ENCODE data around the gene IL20. TPM values are rescaled to one million over a fixed set of nuclear protein-coding genes. Genes with fewer than 3 reads are reported as not detected.

IL20 gene, protein sequence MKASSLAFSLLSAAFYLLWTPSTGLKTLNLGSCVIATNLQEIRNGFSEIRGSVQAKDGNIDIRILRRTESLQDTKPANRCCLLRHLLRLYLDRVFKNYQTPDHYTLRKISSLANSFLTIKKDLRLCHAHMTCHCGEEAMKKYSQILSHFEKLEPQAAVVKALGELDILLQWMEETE
- not detected for total RNA-seq
- polyA plus RNA-seq = not detected

DNA sequence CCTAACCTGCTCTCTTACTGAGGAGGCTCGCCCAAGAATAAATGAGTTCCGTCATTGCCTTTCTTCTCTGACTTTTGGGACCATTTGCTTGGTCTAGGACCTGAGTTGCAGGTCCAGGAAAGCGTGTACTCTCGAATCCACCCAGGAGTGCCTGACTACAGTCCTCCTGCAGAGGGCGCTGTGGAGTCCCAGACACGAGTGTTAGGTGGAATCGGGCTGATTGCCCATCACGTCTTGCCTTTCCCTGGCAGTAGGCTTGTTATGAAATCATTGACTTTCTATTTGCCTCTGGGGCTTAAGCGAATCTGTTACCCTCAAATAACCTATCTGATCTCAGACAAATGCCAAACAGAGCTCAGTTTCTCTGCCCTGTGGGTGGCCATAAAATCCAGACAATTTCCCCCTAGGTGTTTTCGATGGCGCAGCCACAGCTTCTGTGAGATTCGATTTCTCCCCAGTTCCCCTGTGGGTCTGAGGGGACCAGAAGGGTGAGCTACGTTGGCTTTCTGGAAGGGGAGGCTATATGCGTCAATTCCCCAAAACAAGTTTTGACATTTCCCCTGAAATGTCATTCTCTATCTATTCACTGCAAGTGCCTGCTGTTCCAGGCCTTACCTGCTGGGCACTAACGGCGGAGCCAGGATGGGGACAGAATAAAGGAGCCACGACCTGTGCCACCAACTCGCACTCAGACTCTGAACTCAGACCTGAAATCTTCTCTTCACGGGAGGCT lies at the start of gene IL20:
Gene IL20, plus strand, starts transcription at position 685 of the 733 bp plus-strand sequence. CDS start 230 bp downstream, outside the sequence.
- H3K27me3 ChIP-seq = no peaks in the 10 kb centered on the region
- H3K4me1 ChIP-seq = peaks cover 0 to 13% (median 4%) of the 10 kb centered on the region in 4 donors
- peak within 1 kb of the TSS in 2 of 4 donors; percentile 35 to 43 for H3K27ac ChIP-seq
- no peaks in the 10 kb centered on the region for H3K36me3 ChIP-seq
- DNase-seq = peak; percentile 78
- H3K9me3 ChIP-seq = no peaks in the 10 kb centered on the region
- WGBS, 2 donors = 48 to 53% methylated on average over 19 of the region's 19 CpGs
- H3K4me3 ChIP-seq = no peak within 1 kb of the TSS
- intact Hi-C loops (cut with DNase I) = no loop called here
- TF ChIP-seq, protein P1, sequence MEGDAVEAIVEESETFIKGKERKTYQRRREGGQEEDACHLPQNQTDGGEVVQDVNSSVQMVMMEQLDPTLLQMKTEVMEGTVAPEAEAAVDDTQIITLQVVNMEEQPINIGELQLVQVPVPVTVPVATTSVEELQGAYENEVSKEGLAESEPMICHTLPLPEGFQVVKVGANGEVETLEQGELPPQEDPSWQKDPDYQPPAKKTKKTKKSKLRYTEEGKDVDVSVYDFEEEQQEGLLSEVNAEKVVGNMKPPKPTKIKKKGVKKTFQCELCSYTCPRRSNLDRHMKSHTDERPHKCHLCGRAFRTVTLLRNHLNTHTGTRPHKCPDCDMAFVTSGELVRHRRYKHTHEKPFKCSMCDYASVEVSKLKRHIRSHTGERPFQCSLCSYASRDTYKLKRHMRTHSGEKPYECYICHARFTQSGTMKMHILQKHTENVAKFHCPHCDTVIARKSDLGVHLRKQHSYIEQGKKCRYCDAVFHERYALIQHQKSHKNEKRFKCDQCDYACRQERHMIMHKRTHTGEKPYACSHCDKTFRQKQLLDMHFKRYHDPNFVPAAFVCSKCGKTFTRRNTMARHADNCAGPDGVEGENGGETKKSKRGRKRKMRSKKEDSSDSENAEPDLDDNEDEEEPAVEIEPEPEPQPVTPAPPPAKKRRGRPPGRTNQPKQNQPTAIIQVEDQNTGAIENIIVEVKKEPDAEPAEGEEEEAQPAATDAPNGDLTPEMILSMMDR (IDR thresholded peaks at IDR 0.05) = peak in 3 of 4 experiments; percentile 48 to 54 (median 51)
- TF ChIP-seq POLR2A (IDR thresholded peaks at IDR 0.05) = no peak
- TF ChIP-seq POLR2AphosphoS5 (IDR thresholded peaks at IDR 0.05) = no peak
- no peak for TF ChIP-seq EP300 (IDR thresholded peaks at IDR 0.05)

DNA sequence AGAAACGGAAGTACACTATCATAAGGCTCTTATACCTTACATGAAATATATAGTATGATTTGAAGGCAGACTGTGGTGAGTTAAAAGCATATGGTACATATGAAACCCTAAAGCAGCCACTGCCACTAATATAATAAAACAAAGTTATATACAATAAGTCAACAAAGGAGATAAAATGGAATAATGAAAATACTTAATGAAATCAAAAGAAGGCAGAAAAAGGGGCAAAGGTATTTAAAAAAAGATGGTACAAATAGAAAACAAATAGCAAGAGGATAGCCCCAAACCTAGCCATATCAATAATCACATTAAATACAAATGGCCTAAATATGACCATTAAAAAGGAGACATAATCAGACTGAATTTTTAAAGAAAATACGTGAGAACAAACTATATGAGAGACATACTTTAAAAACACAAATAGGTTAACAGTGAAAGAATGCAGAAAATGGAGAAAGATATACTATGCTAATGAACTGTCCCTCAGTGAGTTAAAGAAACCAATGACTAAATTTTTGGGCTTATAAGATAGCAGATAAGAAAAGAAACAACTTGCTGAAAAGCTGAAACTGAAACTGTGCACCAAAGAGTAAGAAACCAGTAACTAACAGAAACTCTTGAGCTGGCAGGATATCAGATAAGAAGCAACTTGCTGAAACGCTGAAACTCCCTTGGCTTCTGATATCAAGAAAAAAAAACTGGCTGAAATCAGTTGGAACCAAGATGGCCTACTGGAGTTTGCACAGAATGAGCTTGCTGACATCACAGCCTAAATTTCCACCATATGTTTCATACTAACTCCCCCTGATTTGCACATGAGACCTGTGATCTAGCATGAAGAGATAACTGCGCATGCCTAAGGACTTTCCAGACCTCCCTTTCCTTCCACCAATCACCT lies 48.8 kb upstream of the IL20 start:
- Histone ChIP-seq H3K4me1 (no peaks in the 10 kb centered on the region), H3K9me3 (peaks cover 0 to 2% (median 0%) of the 10 kb centered on the region in 4 donors), H3K27me3 (no peaks in the 10 kb centered on the region), H3K36me3 (no peaks in the 10 kb centered on the region), H3K27ac (no peak overlapping the region), H3K4me3 (no peak overlapping the region)
- DNase-seq = no peak
- TF ChIP-seq EP300 (IDR thresholded peaks at IDR 0.05) (no peak), POLR2AphosphoS5 (IDR thresholded peaks at IDR 0.05) (no peak), POLR2A (IDR thresholded peaks at IDR 0.05) (no peak)
- TF ChIP-seq, protein P1 (IDR thresholded peaks at IDR 0.05) = no peak
- WGBS, 2 donors = 71 to 78% methylated on average over 4 of the region's 4 CpGs
- intact Hi-C loops (cut with DNase I) = no loop called here

DNA sequence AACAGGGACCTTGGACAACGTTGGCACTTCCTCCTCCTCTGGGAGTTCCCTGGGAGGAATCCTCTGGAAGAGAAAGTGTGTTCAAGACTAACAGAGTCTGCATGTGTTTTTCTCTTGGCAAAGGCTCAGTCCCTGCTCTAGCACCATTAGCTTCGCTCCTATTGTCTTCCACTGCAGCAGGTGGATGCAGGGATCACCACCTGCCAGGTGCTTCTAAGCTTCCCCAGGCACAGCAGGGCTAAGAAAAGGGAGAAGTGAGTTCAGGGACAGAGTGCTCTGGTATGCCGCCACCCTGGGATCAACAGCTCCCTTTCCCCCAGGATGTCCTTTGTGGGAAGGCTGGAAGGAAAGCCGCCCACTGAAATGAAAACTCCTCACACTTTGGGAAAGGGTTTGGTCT lies 43.9 kb upstream of the IL20 start:
- H3K36me3 ChIP-seq = no peaks in the 10 kb centered on the region
- no peaks in the 10 kb centered on the region for H3K27me3 ChIP-seq
- H3K4me1 ChIP-seq = peaks cover 0 to 7% (median 3%) of the 10 kb centered on the region in 4 donors
- DNase-seq = no peak
- WGBS, 2 donors = 67 to 75% methylated on average over 4 of the region's 4 CpGs
- no peak overlapping the region for H3K27ac ChIP-seq
- no peak for TF ChIP-seq POLR2AphosphoS5 (IDR thresholded peaks at IDR 0.05)
- no peak for TF ChIP-seq EP300 (IDR thresholded peaks at IDR 0.05)
- no peak for TF ChIP-seq POLR2A (IDR thresholded peaks at IDR 0.05)
- TF ChIP-seq, protein P1 (IDR thresholded peaks at IDR 0.05) = no peak
- intact Hi-C loops (cut with DNase I) = no loop called here
- H3K9me3 ChIP-seq = no peaks in the 10 kb centered on the region
- H3K4me3 ChIP-seq = no peak overlapping the region

DNA sequence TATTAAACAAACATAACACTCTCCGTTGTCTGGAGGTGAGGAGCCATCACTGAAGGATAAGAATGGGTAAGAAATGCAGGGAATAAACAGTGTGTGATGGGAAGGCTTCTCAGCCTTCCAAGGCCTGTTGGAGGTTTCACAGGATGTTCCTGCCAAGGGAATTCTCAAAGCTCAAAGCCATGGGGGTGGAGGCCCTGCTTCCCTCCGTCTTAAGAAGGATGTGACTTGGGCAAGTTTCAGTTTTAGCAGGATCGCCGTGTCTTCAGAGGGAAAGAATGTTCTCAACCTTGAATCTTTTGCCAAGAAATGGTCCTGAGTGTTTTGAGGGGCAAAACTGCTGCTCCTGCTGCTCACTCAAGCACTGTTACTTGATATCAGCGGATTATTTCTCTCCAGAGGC lies 41.7 kb upstream of the IL20 start:
- H3K27me3 ChIP-seq = no peaks in the 10 kb centered on the region
- H3K9me3 ChIP-seq = no peaks in the 10 kb centered on the region
- DNase-seq = no peak
- H3K4me1 ChIP-seq = peaks cover 0 to 7% (median 3%) of the 10 kb centered on the region in 4 donors
- no peaks in the 10 kb centered on the region for H3K36me3 ChIP-seq
- 80 to 88% methylated on average over 5 of the region's 5 CpGs for WGBS, 2 donors
- H3K27ac ChIP-seq = peak overlapping the region in 2 of 4 donors; percentile 38 to 50
- H3K4me3 ChIP-seq = no peak overlapping the region
- intact Hi-C loops (cut with DNase I) = no loop called here
- TF ChIP-seq EP300 (IDR thresholded peaks at IDR 0.05) = no peak
- peak in 1 of 4 donors; percentile 19 for TF ChIP-seq POLR2AphosphoS5 (IDR thresholded peaks at IDR 0.05)

Measured in sigmoid colon (tissue), 7 donors.